HG03378 (cell line): ENCODE measurements around the gene RSPO1.

Experiments used
- ATAC-seq: cut with Tn5 transposase; IDR thresholded peaks from one replicate; pipeline ENCODE4 v1.9.1; 2021; ENCODE audit warnings: mild to moderate bottlenecking, moderate library complexity; ENCODE audit not compliant: unreplicated experiment

RSPO1 gene

GRCh38 chr1:37574834-37575480, 59.7 kb downstream of the RSPO1 start:
- ATAC-seq: no peak

DNA sequence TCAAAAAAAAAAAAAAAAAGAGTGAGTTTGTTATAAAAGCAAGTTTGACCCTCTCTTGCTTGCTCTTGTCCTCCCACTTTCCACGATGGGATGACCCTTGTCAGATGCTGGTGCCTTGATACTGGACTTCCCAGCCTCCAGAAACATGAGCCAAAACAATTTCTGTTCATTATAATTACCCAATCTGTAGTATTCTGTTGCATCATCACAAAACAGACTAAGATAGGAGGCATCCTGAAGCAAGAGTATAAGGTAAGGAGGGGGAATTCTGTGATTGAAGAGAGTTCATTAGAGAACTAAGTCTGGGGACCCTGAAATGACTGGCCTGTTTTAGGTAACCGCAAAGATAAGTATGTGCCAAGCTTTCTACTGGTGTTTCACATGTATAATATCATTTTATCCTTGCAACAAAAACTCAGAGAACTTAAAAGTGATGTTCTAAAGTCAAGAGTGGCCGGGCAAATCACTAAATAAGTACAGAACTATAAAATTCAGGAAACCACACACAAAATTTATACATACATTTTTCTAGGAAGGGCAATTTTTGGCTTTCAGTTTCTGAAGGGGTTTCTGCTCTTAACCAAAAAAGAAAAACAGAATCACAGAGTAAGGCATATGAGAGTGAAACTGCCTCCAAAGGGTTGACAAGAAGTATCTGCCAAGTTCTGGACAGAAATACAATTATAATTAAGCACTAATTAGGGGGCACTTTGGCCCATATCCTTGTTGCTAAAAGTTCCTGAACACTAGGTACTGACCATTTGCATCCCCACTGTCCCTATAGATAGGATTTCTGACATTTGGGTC, 64.0 kb downstream of the RSPO1 start:
- no peak for ATAC-seq

DNA sequence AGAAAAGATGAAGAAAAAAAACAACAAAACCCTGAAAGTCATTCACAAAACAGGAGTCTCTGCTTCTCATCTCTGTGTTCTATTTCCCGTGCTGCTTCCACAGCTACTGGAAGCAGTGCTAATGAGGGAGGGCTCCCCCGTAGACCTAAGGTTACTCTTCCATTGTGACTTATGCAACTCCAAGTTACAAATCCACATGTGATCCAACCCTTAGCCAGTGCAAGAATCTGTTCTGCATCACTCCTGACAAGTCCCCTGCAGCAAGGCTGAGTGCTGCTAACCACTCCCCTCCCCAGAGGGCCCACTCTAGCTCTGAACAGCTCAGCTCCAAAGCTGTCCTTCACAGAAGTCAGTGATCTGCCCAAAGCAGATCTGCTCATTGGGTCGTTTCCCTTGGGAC, 67.7 kb downstream of the RSPO1 start:
- no peak for ATAC-seq

DNA sequence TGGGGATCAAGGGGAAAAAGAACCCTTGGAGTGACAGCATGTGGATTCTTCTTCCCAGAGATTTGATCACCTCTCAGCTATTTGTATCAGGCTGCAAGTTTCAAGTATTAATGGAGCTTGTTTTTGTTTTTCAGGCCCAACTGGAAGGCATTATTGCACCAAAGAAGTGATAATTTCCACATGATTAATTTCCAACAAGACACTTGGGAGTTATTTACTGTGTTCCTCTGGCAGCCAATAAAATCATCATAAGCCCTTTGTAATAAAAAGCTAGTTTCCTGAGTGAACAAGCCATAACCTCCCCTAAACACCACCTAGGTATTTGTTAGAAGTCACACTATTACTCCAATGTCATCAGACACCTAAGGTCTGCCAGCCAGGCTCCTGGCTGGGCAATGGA, 69.8 kb downstream of the RSPO1 start:
- ATAC-seq: no peak

GRCh38 chr1:37562984-37563383, 71.7 kb downstream of the RSPO1 start:
- no peak for ATAC-seq
